B cell (primary cell): Measurements from ENCODE around the gene HHAT.

Source experiments
- EZH2 ChIP-seq: IDR thresholded peaks from 2 replicates; pipeline ENCODE4 v1.6.1; 2012; ENCODE audit warnings: borderline replicate concordance, low read depth, mild to moderate bottlenecking, moderate library complexity, low read length; ENCODE audit not compliant: insufficient read depth, poor library complexity, severe bottlenecking
- TF ChIP-seq, protein P1 (sequence below): fragments of 200-600 bp; IDR thresholded peaks from one replicate; pipeline ENCODE4 v1.8.0; 2022; ENCODE audit warnings: antibody characterized with exemption, mild to moderate bottlenecking

DNA sequence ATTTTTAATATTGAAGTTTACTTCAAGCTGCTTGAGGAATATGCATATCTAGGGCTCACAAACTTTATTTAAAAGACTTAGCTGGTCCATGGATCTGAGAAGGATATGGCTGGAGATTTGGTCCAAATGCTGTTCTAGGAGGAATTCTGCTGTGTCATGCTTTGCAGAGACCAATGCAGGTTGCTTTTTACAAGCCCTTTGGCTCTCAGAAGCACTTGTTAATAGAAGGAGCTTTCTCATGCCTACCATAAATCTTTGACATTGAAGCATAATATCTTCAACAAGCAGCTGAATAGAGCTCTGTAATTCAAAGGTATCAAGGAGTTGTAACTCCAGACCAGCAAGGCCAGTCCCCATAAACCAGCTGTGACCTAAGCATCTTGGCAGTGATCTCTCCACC is 299.1 kb downstream of the HHAT start:
- TF ChIP-seq, protein P1, sequence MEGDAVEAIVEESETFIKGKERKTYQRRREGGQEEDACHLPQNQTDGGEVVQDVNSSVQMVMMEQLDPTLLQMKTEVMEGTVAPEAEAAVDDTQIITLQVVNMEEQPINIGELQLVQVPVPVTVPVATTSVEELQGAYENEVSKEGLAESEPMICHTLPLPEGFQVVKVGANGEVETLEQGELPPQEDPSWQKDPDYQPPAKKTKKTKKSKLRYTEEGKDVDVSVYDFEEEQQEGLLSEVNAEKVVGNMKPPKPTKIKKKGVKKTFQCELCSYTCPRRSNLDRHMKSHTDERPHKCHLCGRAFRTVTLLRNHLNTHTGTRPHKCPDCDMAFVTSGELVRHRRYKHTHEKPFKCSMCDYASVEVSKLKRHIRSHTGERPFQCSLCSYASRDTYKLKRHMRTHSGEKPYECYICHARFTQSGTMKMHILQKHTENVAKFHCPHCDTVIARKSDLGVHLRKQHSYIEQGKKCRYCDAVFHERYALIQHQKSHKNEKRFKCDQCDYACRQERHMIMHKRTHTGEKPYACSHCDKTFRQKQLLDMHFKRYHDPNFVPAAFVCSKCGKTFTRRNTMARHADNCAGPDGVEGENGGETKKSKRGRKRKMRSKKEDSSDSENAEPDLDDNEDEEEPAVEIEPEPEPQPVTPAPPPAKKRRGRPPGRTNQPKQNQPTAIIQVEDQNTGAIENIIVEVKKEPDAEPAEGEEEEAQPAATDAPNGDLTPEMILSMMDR, result no peak
- no peak for TF ChIP-seq EZH2
